ENCODE measurements around the gene FLNB. TPM values are rescaled to one million over a fixed set of nuclear protein-coding genes. Genes with fewer than 3 reads are reported as not detected.

The FLNB gene
- total RNA-seq, 1 experiment from 2014 or later = 309 TPM

GRCh38 chr3:58013099-58013498 is 4.9 kb downstream of the FLNB start:
- Histone ChIP-seq H3K27me3 (ENCODE audit: control insufficient read depth, insufficient read depth, low read length) (no peaks in the 10 kb centered on the region), H3K4me1 (ENCODE audit: control insufficient read depth, insufficient read depth, low read length) (peaks cover 54% of the 10 kb centered on the region), H3K4me3 (ENCODE audit: low read depth in 2 of 2, low read length in 2 of 2) (peak overlapping the region in 1 of 2 experiments; percentile 41; a peak in 2 of 4 replicates), H3K9me3 (ENCODE audit: control insufficient read depth, insufficient read depth, low read depth, low read length) (no peaks in the 10 kb centered on the region), H3K36me3 (ENCODE audit: control insufficient read depth, insufficient read depth, low read length) (peaks cover 3% of the 10 kb centered on the region), H3K27ac (ENCODE audit: low read length) (peak overlapping the region; percentile 54)
- POLR2A ChIA-PET = no interaction called here
- in situ Hi-C loops (cut with HindIII; ENCODE audit: low pct_unique_long_range_greater_than_20kb, low sequenced_read_pairs) = no loop called here
- no peak for ATAC-seq
- BruUV-seq (replicated peaks) = TSS peak; percentile 15
- CTCF ChIA-PET = no interaction called here
- intact Hi-C loops (cut with micrococcal nuclease; ENCODE audit: unreplicated experiment) = loop anchor here (5.0 kb wide), 1 partner anchor 34 kb away; no protein-coding TSS in a partner anchor
- no peak for TF ChIP-seq REST (IDR thresholded peaks at IDR 0.05; ENCODE audit: insufficient read depth in 1 of 2, low read depth in 2 of 2, low read length in 1 of 2)
- no peak for TF ChIP-seq POLR2AphosphoS5 (IDR thresholded peaks at IDR 0.05; ENCODE audit: low read depth, low read length)
- TF ChIP-seq CTCF (IDR thresholded peaks at IDR 0.05) = no peak
- TF ChIP-seq SIN3A (IDR thresholded peaks at IDR 0.05; ENCODE audit: borderline replicate concordance, insufficient read depth, low read depth, low read length) = no peak
- TF ChIP-seq TCF7L2 (IDR thresholded peaks at IDR 0.05; ENCODE audit: low read depth, low read length) = no peak
- no peak for DNase-seq (ENCODE audit: low read depth, low spot score)

DNA sequence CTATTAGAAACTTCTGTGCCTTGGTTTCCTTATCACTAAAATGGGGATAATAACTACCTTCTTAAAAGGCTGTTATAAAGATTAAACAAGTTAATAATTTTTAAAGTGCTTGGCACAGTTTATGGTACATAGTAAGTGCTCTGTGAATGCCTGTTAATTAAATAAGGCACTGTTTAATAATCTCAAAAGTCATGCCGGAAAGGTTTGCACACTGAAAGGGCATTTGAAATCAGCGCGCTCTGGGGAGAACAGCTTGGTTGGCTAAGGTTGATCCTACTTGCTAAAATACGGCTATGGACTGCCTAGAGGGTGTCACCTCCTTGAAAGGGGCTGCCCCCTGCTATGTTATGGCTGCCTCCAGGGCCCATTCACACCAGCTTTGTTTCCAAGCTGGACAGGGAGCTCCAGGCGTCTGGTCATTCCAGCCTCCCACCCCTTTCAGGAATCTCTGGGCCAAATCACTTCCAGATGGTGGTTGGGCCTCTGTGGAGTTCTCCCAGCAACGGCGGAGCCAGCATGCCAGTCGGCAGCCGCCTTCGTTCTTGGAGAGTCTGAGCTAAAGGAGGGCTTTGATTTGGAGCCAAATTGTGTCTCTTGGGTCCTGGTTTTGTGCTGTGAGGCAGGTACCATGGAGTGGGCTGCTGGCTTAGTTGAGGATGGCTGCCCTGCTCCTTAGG is 5.9 kb downstream of the FLNB start:
- ATAC-seq = no peak
- BruUV-seq (replicated peaks) = no TSS peak
- H3K4me1 ChIP-seq (ENCODE audit: control insufficient read depth, insufficient read depth, low read length) = peaks cover 60% of the 10 kb centered on the region
- no peak for DNase-seq (ENCODE audit: low read depth, low spot score)
- ChIA-PET POLR2A (interaction anchor here (0.6 kb wide), 1 partner anchor 70 kb away, joined by 14 read pairs; no protein-coding TSS in a partner anchor), CTCF (no interaction called here)
- in situ Hi-C loops (cut with HindIII; ENCODE audit: low pct_unique_long_range_greater_than_20kb, low sequenced_read_pairs) (no loop called here), intact Hi-C loops (cut with micrococcal nuclease; ENCODE audit: unreplicated experiment) (loop anchor here (5.0 kb wide), 1 partner anchor 33 kb away; no protein-coding TSS in a partner anchor)
- no peak overlapping the region for H3K4me3 ChIP-seq (ENCODE audit: low read depth in 2 of 2, low read length in 2 of 2)
- peak overlapping the region; percentile 54 for H3K27ac ChIP-seq (ENCODE audit: low read length)
- peaks cover 3% of the 10 kb centered on the region; the same call in 1 of the 2 replicates for H3K36me3 ChIP-seq (ENCODE audit: control insufficient read depth, insufficient read depth, low read length)
- no peaks in the 10 kb centered on the region for H3K9me3 ChIP-seq (ENCODE audit: control insufficient read depth, insufficient read depth, low read depth, low read length)
- no peaks in the 10 kb centered on the region for H3K27me3 ChIP-seq (ENCODE audit: control insufficient read depth, insufficient read depth, low read length)
- TF ChIP-seq TCF7L2 (IDR thresholded peaks at IDR 0.05; ENCODE audit: low read depth, low read length) (no peak), POLR2AphosphoS5 (IDR thresholded peaks at IDR 0.05; ENCODE audit: low read depth, low read length) (no peak), REST (IDR thresholded peaks at IDR 0.05; ENCODE audit: insufficient read depth in 1 of 2, low read depth in 2 of 2, low read length in 1 of 2) (no peak), CTCF (IDR thresholded peaks at IDR 0.05) (no peak), SIN3A (IDR thresholded peaks at IDR 0.05; ENCODE audit: borderline replicate concordance, insufficient read depth, low read depth, low read length) (no peak)

Measured in Panc1 (cell line).